Heart left ventricle (tissue), 16 donors: ENCODE results near the gene RTRAF. TPM values are rescaled to one million over a fixed set of nuclear protein-coding genes. Genes with fewer than 3 reads are reported as not detected.

Experiments used
- ATAC-seq, 4 donors: fragments of 200-7000 bp; cut with Tn5 transposase; one replicate each; pipeline ENCODE4 v1.9.1; 2020 to 2022; ENCODE audit warnings: moderate library complexity in 4 of 4, mild to moderate bottlenecking in 3 of 4, moderate number of reproducible peaks in 1 of 4
- DNase-seq, 5 donors: peaks; one replicate each; pipeline ENCODE4 v3.0.0-alpha.2; 2020
- H3K27ac ChIP-seq, 12 donors: fragments of 200-600 bp; sonication (generic) in 4 of 12; one replicate each; pipeline versions ENCODE4 v1.5.0 to v1.8.0; 2016 to 2022; ENCODE audit warnings: mild to moderate bottlenecking in 2 of 12
- H3K27me3 ChIP-seq, 9 donors: fragments of 200-600 bp; sonication (generic) in 2 of 9; one replicate each; pipeline versions ENCODE4 v1.5.1 to v1.8.0; 2016 to 2022; ENCODE audit warnings: mild to moderate bottlenecking in 3 of 9
- H3K36me3 ChIP-seq, 9 donors: fragments of 200-600 bp; sonication (generic) in 2 of 9; one replicate each; pipeline versions ENCODE4 v1.5.0 to v1.8.0; 2018 to 2022; ENCODE audit warnings: mild to moderate bottlenecking in 2 of 9
- H3K4me1 ChIP-seq, 12 donors: fragments of 200-600 bp; sonication (generic) in 4 of 12; one replicate each; pipeline versions ENCODE4 v1.5.0 to v1.8.0; 2016 to 2022; ENCODE audit warnings: mild to moderate bottlenecking in 3 of 12
- H3K4me3 ChIP-seq, 12 donors: fragments of 200-600 bp; sonication (generic) in 4 of 12; one replicate each; pipeline versions ENCODE4 v1.5.0 to v1.8.0; 2017 to 2022; ENCODE audit warnings: mild to moderate bottlenecking in 9 of 12, moderate library complexity in 4 of 12
- H3K9me3 ChIP-seq, 12 donors: fragments of 200-600 bp; sonication (generic) in 4 of 12; one replicate each; pipeline versions ENCODE4 v1.5.0 to v1.8.0; 2016 to 2022; ENCODE audit warnings: mild to moderate bottlenecking in 1 of 12
- CTCF ChIP-seq, 12 donors: fragments of 200-600 bp; sonication (generic) in 4 of 12; IDR thresholded peaks; one replicate each; pipeline versions ENCODE4 v1.5.0 to v1.8.0; 2018 to 2022; ENCODE audit warnings: antibody characterized with exemption in 12 of 12, mild to moderate bottlenecking in 5 of 12
- POLR2A ChIP-seq, 2 donors: fragments of 450-650 bp; IDR thresholded peaks; one replicate each; pipeline ENCODE4 v1.6.1; 2017; ENCODE audit warnings: antibody characterized with exemption in 2 of 2, mild to moderate bottlenecking in 2 of 2, moderate library complexity in 2 of 2
- WGBS, 4 donors: extraction: QIAGEN DNeasy Blood & Tissue Kit in 2 of 4; methylation state at CpG; one replicate each; pipeline versions ENCODE4 v1.1.5 to v1.1.7; 2013 to 2018; 5-methylcytosine and 5-hydroxymethylcytosine counted together
- intact Hi-C, 10 donors: fragments of 100-400 bp; cut with DNase I; formaldehyde crosslinking; loops; one replicate each; pipeline versions ENCODE4 v1.11.1 to v1.14.2; 2022
- polyA plus RNA-seq, 2 donors: library from polyadenylated mRNA; stranded (reverse); fragments of 200-250 nt; gene quantifications; one replicate each; pipeline ENCODE4 v1.2.3, GENCODE V29; 2013
- total RNA-seq, 9 donors: library from RNA; depleted of rRNA in 2 of 9; stranded (reverse); fragments of >200 nt in 2 of 9; fragmentation: NEBNext Ultra II Directional in 3 of 9; extraction: Animal tissue kit (Norgen Biotek cat#: 25700) in 3 of 9; gene quantifications; one replicate each; pipeline versions ENCODE4 v1.1.0 to v1.2.4, GENCODE V29; 2016 to 2023
- donor health status: ischemic (EF 13 %, LVEDD 7.1; RV severe dilation, severe dysfunction).
- donor health status: healthy with polysubstance abuse.
- donor health status: DM: no; HTN: yes; CAD: no.
- donor health status: DM: no; HTN: no; CAD: no.
- donor health status: ischemic (EF 25% LVEDD 6.9; RV normal size, moderate dysfunction).
- donor health status: ischemic (EF 25% LVEDD 5.7; RV mildly dilated, moderate dysfunction).
- donor health status: healthy.
- donor health status: DM: yes; HTN: yes; CAD: no.
- donor health status: ischemic (EF 35%, LVEDD 5.7; RV mildly dilated, moderate dysfunction).
- donor health status: nonischemic (EF 11% LVEDD 7.7; RV severe dilation, severe dysfunction).
- donor health status: DM: yes; HTN: yes; CAD: no.
- donor health status: PGD.
- donor health status: ischemic (EF 29% LVEDD 5.4; RV normal size, mild dysfunction).
- donor health status: nonischemic (EF 23%, LVEDD 6.1; RV moderate dilation, normal function).

The RTRAF gene
- total and polyA plus RNA-seq, 11 donors: 72.9 to 272 (median 193) TPM

- Histone ChIP-seq H3K9me3 (no peaks in the 10 kb centered on the region), H3K4me3 (no peak overlapping the region), H3K4me1 (peaks cover 7 to 81% (median 71%) of the 10 kb centered on the region in 12 donors), H3K27me3 (no peaks in the 10 kb centered on the region), H3K36me3 (peaks cover 0 to 44% (median 4%) of the 10 kb centered on the region in 9 donors), H3K27ac (peak overlapping the region in 11 of 12 donors; percentile 18 to 79 (median 76))
- 38 to 47% (median 45%) methylated on average over 5 of the region's 5 CpGs for WGBS, 4 donors
- TF ChIP-seq POLR2A (IDR thresholded peaks at IDR 0.05) (no peak), CTCF (IDR thresholded peaks at IDR 0.05) (no peak)
- DNase-seq (no peak), ATAC-seq (peak in 2 of 4 donors; percentile 25 to 33)
- intact Hi-C loops: no loop called here
Measured at GRCh38 chr14:52053044-52053443, 63.7 kb downstream of the RTRAF start.

- peak overlapping the region in 8 of 12 donors; percentile 11 to 79 (median 74) for H3K27ac ChIP-seq
- TF ChIP-seq POLR2A (IDR thresholded peaks at IDR 0.05) (no peak), CTCF (IDR thresholded peaks at IDR 0.05) (no peak)
- DNase-seq (no peak), ATAC-seq (no peak)
- H3K36me3 ChIP-seq: peaks cover 0 to 59% (median 11%) of the 10 kb centered on the region in 9 donors
- no peaks in the 10 kb centered on the region for H3K27me3 ChIP-seq
- no peak overlapping the region for H3K4me3 ChIP-seq
- H3K9me3 ChIP-seq: no peaks in the 10 kb centered on the region
- 1 to 88% (median 50%) methylated on average over 1 of the region's 1 CpG for WGBS, 4 donors
- H3K4me1 ChIP-seq: peaks cover 5 to 80% (median 67%) of the 10 kb centered on the region in 12 donors
- intact Hi-C loops: no loop called here
Measured at GRCh38 chr14:52054678-52055077, 65.3 kb downstream of the RTRAF start.

GRCh38 chr14:52055167-52055566 is 65.8 kb downstream of the RTRAF start:
- H3K4me3 ChIP-seq: no peak overlapping the region
- WGBS, 4 donors: 75 to 84% (median 79%) methylated on average over 2 of the region's 2 CpGs
- H3K4me1 ChIP-seq: peaks cover 5 to 80% (median 66%) of the 10 kb centered on the region in 12 donors
- H3K27me3 ChIP-seq: no peaks in the 10 kb centered on the region
- peaks cover 0 to 62% (median 11%) of the 10 kb centered on the region in 9 donors for H3K36me3 ChIP-seq
- ATAC-seq (no peak), DNase-seq (no peak)
- no peaks in the 10 kb centered on the region for H3K9me3 ChIP-seq
- H3K27ac ChIP-seq: peak overlapping the region in 6 of 12 donors; percentile 0 to 79 (median 66)
- TF ChIP-seq CTCF (IDR thresholded peaks at IDR 0.05) (no peak), POLR2A (IDR thresholded peaks at IDR 0.05) (no peak)
- intact Hi-C loops: no loop called here

- H3K36me3 ChIP-seq: peaks cover 0 to 53% (median 11%) of the 10 kb centered on the region in 9 donors
- no peaks in the 10 kb centered on the region for H3K27me3 ChIP-seq
- peaks cover 0 to 80% (median 67%) of the 10 kb centered on the region in 12 donors for H3K4me1 ChIP-seq
- WGBS, 4 donors: 47 to 65% (median 57%) methylated on average over 3 of the region's 3 CpGs
- peak overlapping the region in 9 of 12 donors; percentile 21 to 81 (median 48) for H3K27ac ChIP-seq
- no peaks in the 10 kb centered on the region for H3K9me3 ChIP-seq
- TF ChIP-seq CTCF (IDR thresholded peaks at IDR 0.05): no peak
- DNase-seq (no peak), ATAC-seq (no peak)
- H3K4me3 ChIP-seq: no peak overlapping the region
- intact Hi-C loops: no loop called here
Measured at GRCh38 chr14:52058341-52058740, 69.0 kb downstream of the RTRAF start.
